Fibroblast of pulmonary artery (primary cell): ENCODE data around the gene ADGRG3.

Source experiments
- DNase-seq: peaks from one replicate; pipeline ENCODE4 v3.0.0-alpha.2; 2010; ENCODE audit warnings: low read depth
- H3K4me3 ChIP-seq: replicated peaks from 2 replicates; pipeline ENCODE4 v1.5.1; 2011; ENCODE audit warnings: low read depth, mild to moderate bottlenecking, control low read depth, low read length, moderate library complexity
- CTCF ChIP-seq: IDR thresholded peaks from 2 replicates; pipeline ENCODE4 v1.5.1; 2011; ENCODE audit warnings: mild to moderate bottlenecking, control low read depth, low read length, inconsistent platforms; ENCODE audit errors: missing control alignments

The ADGRG3 gene

GRCh38 chr16:57646388-57647039 is 21.6 kb upstream of the ADGRG3 start:
- TF ChIP-seq CTCF: no peak
- no peak overlapping the region for H3K4me3 ChIP-seq
- no peak for DNase-seq

GRCh38 chr16:57647136-57647875 is 20.8 kb upstream of the ADGRG3 start:
- no peak for DNase-seq
- no peak for TF ChIP-seq CTCF
- no peak overlapping the region for H3K4me3 ChIP-seq

- no peak for DNase-seq
- TF ChIP-seq CTCF: no peak
- H3K4me3 ChIP-seq: no peak overlapping the region
Observed at GRCh38 chr16:57648125-57648524, 20.0 kb upstream of the ADGRG3 start.

GRCh38 chr16:57648581-57649442 is 19.3 kb upstream of the ADGRG3 start:
- peak; percentile 85 for DNase-seq
- H3K4me3 ChIP-seq: no peak overlapping the region
- TF ChIP-seq CTCF: no peak

GRCh38 chr16:57649443-57649751 is 18.7 kb upstream of the ADGRG3 start:
- no peak for DNase-seq
- H3K4me3 ChIP-seq: no peak overlapping the region
- TF ChIP-seq CTCF: no peak

GRCh38 chr16:57649846-57650245 is 18.3 kb upstream of the ADGRG3 start:
- no peak overlapping the region for H3K4me3 ChIP-seq
- TF ChIP-seq CTCF: no peak

More at GRCh38 chr16:57649846-57650245, 18.3 kb upstream of the ADGRG3 start:
- DNase-seq: no peak
